Embryonic facial prominence (tissue), 1 donor: Measurements from ENCODE around the gene C14orf119.

ENCODE experiments used
- DNase-seq: peaks from one replicate; pipeline ENCODE4 v3.0.0-alpha.2; 2016; ENCODE audit errors: extremely low spot score

C14orf119 gene, protein sequence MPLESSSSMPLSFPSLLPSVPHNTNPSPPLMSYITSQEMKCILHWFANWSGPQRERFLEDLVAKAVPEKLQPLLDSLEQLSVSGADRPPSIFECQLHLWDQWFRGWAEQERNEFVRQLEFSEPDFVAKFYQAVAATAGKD

DNA sequence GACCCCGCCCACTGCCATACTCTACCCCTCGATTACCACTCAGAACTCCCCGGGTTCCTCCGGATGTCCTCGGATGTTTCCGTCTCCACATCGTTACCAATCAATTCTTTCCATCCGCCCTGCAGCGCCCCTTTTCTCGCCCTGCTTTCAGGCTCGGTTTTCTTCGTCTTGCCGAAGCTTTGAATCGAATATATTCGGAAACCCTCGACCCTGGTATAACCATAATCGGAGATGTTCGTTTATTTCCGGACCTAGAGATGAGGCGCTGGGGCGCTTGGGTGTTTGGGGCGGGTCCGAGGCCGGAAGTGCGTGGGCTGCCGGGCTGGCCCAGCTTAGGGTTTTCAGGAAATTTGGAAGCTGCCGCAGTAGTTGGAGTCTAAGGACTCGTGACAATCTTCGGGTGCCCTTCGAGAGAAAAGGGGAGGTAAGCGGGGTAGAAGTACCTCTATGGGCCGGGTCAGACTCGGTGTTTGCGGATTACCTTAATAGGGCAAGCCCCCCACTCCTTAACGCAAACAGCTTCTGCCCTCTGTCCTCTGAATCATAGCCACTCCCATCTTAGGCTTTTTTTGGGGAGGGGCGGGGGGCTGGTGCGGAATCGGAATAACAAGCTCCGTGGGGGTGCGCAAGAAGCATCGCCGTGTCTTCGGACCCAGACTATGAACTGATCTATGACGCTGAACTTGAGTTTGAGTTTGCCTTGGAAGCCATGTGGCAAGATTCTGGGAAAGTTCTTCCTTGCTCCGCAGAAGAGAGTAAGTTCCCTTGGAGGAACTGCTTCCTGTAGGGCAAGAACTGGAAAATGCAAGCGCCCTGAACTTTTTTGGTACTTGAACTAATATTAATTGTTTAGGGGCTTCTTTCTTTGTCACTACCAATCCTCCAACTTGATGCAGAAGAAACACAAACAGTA is at the start of gene C14orf119:
Gene C14orf119, plus strand, starts transcription at position 310 of the 913 bp plus-strand sequence. CDS start 2,154 bp downstream, outside the sequence.
- peak; percentile 99 for DNase-seq

- DNase-seq: no peak
Measured at GRCh38 chr14:23047034-23047634, 48.2 kb upstream of the C14orf119 start.

DNA sequence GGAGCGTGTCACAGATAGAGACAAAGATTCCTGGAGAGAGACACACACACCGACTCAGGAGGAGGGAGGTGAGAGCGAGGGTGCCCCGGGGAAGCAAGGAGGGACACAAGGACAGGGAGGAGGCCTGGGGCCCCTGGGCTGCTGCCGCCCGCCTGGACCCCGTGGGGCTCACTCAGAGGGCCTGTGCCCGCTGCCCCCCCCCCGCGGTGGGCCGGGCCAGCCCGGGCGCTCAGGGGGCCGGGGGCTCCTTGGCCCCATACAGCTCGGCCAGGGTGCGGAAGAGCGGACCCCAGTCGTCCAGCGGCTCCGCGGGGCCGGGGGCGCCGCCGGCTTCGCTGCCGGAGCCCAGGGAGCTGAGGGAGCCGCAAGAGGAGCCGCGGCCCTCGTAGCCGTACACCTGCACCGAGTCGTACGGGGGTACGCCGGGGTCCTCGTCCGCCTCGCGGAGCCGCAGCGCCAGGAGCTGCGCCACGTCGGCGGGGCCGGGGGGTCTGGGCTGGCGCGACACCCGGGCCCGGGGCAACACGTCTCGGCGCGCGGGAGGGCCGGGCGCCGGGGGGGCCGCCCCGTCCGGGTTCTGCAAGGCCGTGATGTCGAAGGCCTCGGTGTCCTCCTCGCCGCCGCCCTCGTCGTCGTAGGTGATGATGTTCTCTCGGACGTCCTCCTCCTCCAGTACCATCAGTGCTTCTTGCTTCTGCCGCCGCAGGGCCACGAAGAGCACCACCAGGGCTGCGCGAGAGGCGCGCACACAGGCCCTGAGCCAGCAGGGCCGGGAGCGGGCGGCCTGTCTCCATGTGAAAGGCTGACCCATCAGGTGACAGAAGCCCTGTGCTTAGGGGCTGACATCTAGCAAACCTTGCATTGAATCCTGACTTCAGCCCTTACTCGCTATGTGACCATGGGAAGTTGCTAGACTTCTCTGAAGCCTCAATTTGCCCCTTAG is 47.3 kb upstream of the C14orf119 start:
- no peak for DNase-seq

- no peak for DNase-seq
Measured at GRCh38 chr14:23049011-23049410, 46.3 kb upstream of the C14orf119 start.

GRCh38 chr14:23051141-23052057 is 43.9 kb upstream of the C14orf119 start:
- no peak for DNase-seq

- DNase-seq: no peak
Measured at GRCh38 chr14:23052182-23052623, 43.1 kb upstream of the C14orf119 start.

DNA sequence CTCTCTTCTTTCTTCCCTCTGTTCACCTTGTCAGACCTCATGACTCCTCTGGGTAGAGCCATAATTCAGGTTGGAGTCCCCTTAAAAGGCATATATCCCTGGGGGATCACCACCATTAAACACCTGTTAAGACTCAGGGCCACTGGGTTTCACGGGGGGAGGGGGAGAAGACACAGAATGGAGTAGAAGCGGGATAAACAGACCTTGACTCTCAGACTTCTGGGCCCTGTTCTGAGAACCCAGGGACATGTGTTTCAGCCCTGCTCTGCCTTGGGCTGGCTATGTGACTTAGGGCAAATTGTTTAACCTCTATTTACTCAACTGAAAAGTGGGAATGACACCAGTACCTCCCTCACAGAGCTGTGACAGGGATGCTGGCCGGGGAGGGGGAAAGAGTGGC is 42.6 kb upstream of the C14orf119 start:
- DNase-seq: no peak

DNA sequence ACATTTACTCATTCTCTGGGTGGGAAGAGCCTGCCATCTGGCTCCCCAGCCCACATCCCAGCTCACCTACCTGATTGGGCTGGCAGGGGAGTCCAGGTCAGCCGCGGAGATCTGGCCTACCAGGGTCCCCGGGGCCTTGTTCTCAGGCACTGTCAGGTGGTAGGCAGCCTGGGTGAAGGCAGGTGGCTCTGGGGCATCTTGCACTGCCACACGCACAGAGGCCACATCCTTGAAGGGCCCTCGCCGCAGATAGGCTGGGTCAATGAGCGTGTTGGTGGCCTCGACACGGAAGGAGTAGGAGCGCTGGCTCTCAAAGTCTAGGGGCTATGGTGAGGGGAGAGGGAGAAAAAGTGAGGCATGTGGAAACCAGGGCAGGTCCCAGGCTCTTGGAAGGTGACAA is 41.9 kb upstream of the C14orf119 start:
- no peak for DNase-seq

- no peak for DNase-seq
Measured at GRCh38 chr14:23054000-23054811, 41.1 kb upstream of the C14orf119 start.

GRCh38 chr14:23055147-23055550 is 40.2 kb upstream of the C14orf119 start:
- no peak for DNase-seq

DNA sequence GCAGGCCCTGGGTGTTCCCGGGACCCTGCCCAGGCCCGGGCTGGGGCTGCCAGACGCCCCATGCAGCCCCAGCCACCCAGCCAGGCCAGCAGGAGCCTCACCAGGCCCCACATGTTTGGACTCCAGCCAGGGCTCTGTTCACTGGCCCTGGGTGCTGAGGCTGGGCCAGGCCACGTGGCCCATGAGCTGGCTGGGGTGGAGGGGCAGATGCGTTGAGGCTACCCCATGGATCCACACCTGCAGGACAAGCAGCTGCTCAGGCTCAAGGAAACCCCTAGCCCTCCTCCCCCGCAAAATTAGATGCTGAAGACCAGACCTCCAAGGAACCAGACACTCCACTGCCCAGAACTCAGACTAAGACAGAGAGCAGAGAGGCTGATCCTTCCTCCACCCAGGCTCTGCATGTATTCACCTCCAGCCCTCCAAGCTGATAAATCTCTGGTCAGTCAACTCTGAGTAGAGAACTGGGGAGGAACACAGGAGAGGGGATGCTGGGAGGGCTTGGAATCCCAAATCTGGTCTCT is 39.6 kb upstream of the C14orf119 start:
- DNase-seq: no peak

DNA sequence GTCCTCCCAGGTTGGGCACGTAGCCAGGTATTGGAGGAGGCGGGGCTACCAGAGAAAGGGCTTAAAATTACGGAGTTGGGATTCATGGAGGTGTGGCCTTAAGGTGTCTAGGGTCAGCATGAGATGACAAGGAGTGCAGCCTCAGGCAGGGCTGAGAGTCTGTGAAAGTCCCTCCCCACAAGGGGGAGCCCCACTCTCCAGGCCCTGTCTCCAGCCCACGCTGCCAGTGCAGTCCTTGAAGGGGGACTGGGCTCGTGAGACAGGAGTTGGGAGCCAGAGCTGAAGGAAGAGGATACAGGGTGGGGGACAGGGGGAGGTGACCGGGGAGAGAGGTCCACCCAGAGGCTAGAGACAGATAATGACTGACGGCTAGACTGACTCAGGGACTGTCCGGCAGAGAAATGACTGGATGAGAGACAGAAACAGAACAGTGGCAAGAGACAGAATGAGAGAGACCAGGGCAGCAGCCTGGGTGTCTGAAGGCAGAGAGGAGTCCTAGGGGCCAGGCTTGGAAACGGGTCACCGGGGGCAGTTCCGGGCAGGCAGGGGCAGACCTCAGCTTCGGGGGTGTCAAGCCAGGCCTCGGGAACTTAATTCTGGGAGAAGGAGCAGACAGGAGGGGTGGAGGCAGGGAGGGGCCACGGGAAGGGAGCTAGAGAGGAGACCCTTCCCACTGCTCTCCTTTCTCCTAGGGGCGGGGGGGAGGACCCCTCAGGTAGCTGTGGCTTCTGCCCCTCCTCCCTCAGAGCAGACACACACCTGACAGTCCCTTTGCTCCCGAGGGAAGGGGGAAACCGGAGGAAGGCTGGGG is 39.0 kb upstream of the C14orf119 start:
- DNase-seq: no peak

GRCh38 chr14:23056956-23057756 is 38.1 kb upstream of the C14orf119 start, which contains the start of gene CDH24:
TSS of gene CDH24 (minus strand) at chr14:23057520. CDS start at chr14:23055733, 1,787 bp downstream.
- peak; percentile 70 for DNase-seq

- DNase-seq: peak; percentile 70
Measured at GRCh38 chr14:23057757-23058653, 37.3 kb upstream of the C14orf119 start.

DNA sequence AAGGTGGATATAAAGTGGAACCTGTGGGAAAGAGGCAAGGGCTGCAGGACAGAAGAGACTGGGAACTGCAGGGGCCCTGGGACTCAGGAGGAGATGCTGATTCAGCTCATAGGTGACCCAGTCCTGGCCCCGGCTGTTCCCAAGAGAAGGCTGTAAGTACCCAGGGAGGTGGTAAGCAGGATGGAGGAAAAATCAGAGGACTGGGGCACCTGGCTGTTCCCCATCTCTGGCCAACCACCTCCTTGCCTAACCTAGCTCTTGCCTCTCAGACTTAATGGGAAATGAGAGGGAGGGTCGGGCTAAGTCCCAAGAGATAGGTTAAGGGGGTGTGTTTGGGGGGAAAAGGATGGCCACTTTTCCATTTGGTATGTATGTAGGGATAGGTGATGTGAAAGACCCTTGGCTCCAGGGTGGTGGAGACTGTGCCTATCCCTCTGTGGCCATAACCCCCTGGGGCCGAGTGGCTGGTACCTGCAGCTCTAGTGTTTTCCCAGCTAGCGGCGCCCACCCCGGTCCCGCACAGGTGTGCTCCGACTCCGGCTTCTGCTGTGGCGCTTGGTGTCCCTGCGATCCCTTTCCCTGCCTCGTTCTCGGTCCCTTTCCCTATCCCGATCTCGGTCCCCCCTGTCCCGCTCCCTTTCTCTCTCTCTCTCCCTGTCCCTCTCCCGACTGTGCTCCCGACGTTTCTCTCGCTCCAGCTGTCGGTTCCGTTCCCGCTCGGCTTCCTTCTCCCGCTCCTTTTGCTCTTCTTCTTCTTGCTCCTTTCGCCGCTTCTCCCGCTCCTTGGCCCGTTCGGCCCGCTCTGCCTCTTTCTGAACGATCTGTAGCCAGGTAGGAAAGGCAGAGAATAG is 36.4 kb upstream of the C14orf119 start:
- DNase-seq: no peak
